Mesendoderm (in vitro differentiated cells): ENCODE results near the gene PRPSAP2.

ENCODE experiments used
- DNase-seq: peaks from one replicate; pipeline ENCODE4 v3.0.0; 2013
- H2AK5ac ChIP-seq: 2 replicates; pipeline ENCODE4 v1.6.1; 2013; ENCODE audit warnings: low read length, inconsistent platforms
- H2BK120ac ChIP-seq: 2 replicates; pipeline ENCODE4 v1.6.1; 2013; ENCODE audit warnings: low read depth, mild to moderate bottlenecking, low read length, moderate library complexity, mixed read lengths
- H2BK15ac ChIP-seq: replicated peaks from 2 replicates; pipeline ENCODE4 v1.6.1; 2013; ENCODE audit warnings: low read depth, mild to moderate bottlenecking, moderate library complexity
- H2BK5ac ChIP-seq: 2 replicates; pipeline ENCODE4 v1.6.1; 2013; ENCODE audit warnings: low read length, inconsistent platforms
- H3K18ac ChIP-seq: 2 replicates; pipeline ENCODE4 v1.6.1; 2013; ENCODE audit warnings: mild to moderate bottlenecking, low read length, mixed read lengths
- H3K23ac ChIP-seq: one replicate; pipeline ENCODE4 v1.6.1; 2013; ENCODE audit warnings: low read length
- H3K27ac ChIP-seq: 2 replicates; pipeline ENCODE4 v1.5.1; 2013; ENCODE audit warnings: low read depth, mild to moderate bottlenecking, inconsistent platforms, low read length, moderate library complexity
- H3K27me3 ChIP-seq: 2 replicates; pipeline ENCODE4 v1.6.1; 2013; ENCODE audit warnings: low read length, control low read depth, mild to moderate bottlenecking, inconsistent platforms; ENCODE audit not compliant: insufficient read depth, poor library complexity
- H3K36me3 ChIP-seq: 2 replicates; pipeline ENCODE4 v1.6.1; 2013; ENCODE audit warnings: low read length, inconsistent platforms; ENCODE audit not compliant: control insufficient read depth, insufficient read depth
- H3K4ac ChIP-seq: one replicate; pipeline ENCODE4 v1.6.1; 2013; ENCODE audit warnings: low read depth, mild to moderate bottlenecking, low read length, moderate library complexity
- H3K4me1 ChIP-seq: 2 replicates; pipeline ENCODE4 v1.6.1; 2013; ENCODE audit warnings: low read depth, low read length, inconsistent platforms; ENCODE audit not compliant: control insufficient read depth
- H3K4me2 ChIP-seq: 2 replicates; pipeline ENCODE4 v1.6.1; 2013; ENCODE audit warnings: low read length
- H3K4me3 ChIP-seq: 2 replicates; pipeline ENCODE4 v1.5.1; 2013; ENCODE audit warnings: mild to moderate bottlenecking, low read length
- H3K56ac ChIP-seq: one replicate; pipeline ENCODE4 v1.6.1; 2013; ENCODE audit warnings: low read length
- H3K79me1 ChIP-seq: 2 replicates; pipeline ENCODE4 v1.6.1; 2013; ENCODE audit warnings: low read length, inconsistent platforms
- H3K79me2 ChIP-seq: 2 replicates; pipeline ENCODE4 v1.6.1; 2013; ENCODE audit warnings: mild to moderate bottlenecking, low read length; ENCODE audit not compliant: control insufficient read depth, insufficient read depth
- H3K9ac ChIP-seq: 2 replicates; pipeline ENCODE4 v1.6.1; 2013; ENCODE audit warnings: low read length, inconsistent platforms
- H4K5ac ChIP-seq: one replicate; pipeline ENCODE4 v1.6.1; 2013; ENCODE audit warnings: low read length
- H4K8ac ChIP-seq: one replicate; pipeline ENCODE4 v1.6.1; 2013; ENCODE audit warnings: low read depth, mild to moderate bottlenecking, control low read depth, low read length, moderate library complexity
- WGBS: extraction: QIAGEN DNeasy Blood & Tissue Kit; methylation state at CpG from one replicate; pipeline ENCODE4 v1.1.7; 2013; ENCODE audit warnings: low lambda C conversion rate, missing lambda C conversion rate; ENCODE audit not compliant: insufficient coverage; ENCODE audit errors: extremely low coverage; 5-methylcytosine and 5-hydroxymethylcytosine counted together

The PRPSAP2 gene

DNA sequence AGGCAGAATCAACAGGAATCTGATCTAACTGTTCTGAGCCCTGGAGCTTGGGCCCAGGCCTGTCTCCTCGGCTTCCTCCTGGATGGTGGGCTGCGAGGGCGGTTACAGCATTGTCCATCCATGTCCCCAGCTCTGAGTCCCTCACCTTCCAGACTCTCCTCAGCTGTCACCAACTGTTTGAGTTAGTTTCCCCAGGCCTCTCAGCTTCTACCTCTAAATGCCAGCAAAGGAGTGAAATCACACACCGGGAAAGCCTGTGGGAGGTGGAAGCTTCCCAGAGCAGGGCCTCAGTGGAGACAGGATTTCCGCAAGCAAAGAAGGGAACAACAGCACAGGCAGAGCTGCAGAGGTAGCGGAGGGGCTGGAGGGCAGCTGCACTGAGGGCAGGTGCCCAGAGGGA is 9.4 kb upstream of the PRPSAP2 start:
- no peaks in the 10 kb centered on the region for H3K4me1 ChIP-seq
- no peaks in the 10 kb centered on the region for H3K79me1 ChIP-seq
- H3K56ac ChIP-seq = no peak overlapping the region
- no CpG with 5 or more reads among the region's 6 CpGs for WGBS
- no peaks in the 10 kb centered on the region for H3K79me2 ChIP-seq
- no peak overlapping the region for H4K8ac ChIP-seq
- no peak overlapping the region for H3K18ac ChIP-seq
- no peak for DNase-seq
- H2BK15ac ChIP-seq = no peak overlapping the region
- H3K4ac ChIP-seq = no peak overlapping the region
- H3K9ac ChIP-seq = no peak overlapping the region
- H3K23ac ChIP-seq = no peak overlapping the region
- H3K4me2 ChIP-seq = no peak overlapping the region
- no peak overlapping the region for H2BK5ac ChIP-seq
- no peak overlapping the region for H2AK5ac ChIP-seq
- no peak overlapping the region for H4K5ac ChIP-seq
- no peak overlapping the region for H2BK120ac ChIP-seq
- no peaks in the 10 kb centered on the region for H3K27me3 ChIP-seq
- H3K4me3 ChIP-seq = no peak overlapping the region
- no peak overlapping the region for H3K27ac ChIP-seq
- no peaks in the 10 kb centered on the region for H3K36me3 ChIP-seq

DNA sequence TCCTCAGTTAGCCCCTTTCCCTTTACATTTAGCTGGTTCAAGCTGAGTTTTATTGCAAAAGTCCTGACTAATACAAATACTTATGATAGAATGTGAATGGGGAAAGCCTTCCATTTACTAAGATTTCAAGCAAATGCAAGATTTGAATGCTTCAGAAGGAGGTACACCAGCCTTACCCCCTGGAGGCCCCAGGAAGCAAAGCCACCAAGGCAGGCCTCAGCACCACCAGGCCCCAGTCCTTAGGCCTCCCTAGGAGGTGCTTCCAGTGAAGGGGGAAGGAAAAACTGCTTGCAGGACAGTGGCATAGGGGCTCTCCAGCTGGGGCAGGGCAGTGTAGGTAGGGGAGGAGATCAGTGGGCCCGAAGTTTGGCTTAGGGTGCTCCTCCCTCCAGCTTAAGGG is 7.3 kb upstream of the PRPSAP2 start:
- WGBS = no CpG with 5 or more reads among the region's 1 CpG
- H3K27ac ChIP-seq = no peak overlapping the region

DNA sequence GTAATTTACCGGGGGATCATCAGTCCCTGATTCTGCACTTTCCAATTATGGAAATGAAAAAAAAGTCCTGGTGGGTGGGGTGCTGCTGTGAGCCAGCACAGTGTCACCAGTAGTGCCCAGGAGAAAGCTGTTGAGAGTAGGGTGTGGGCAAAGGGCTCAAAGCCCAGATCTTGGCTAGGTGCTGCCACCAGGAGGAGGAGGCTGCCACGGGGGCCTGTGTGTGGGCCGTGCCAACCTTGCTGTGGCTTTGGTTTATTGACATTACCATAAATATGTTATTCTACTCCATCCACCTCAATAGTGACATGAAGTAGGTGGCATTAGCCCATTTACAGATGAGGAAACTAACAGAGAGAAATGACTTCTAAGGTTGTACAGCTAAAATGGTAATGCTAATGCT is 6.7 kb upstream of the PRPSAP2 start:
- WGBS = no CpG with 5 or more reads among the region's 3 CpGs
- Histone ChIP-seq H3K4ac (no peak overlapping the region), H3K27me3 (no peaks in the 10 kb centered on the region), H3K36me3 (no peaks in the 10 kb centered on the region), H3K18ac (no peak overlapping the region), H2BK5ac (no peak overlapping the region), H3K79me1 (peaks cover 3% of the 10 kb centered on the region), H2BK120ac (no peak overlapping the region), H3K79me2 (no peaks in the 10 kb centered on the region), H2AK5ac (no peak overlapping the region), H2BK15ac (no peak overlapping the region), H3K23ac (no peak overlapping the region), H3K4me2 (no peak overlapping the region), H3K56ac (no peak overlapping the region), H3K4me1 (no peaks in the 10 kb centered on the region), H3K4me3 (no peak overlapping the region), H4K8ac (no peak overlapping the region), H3K27ac (no peak overlapping the region), H3K9ac (no peak overlapping the region), H4K5ac (no peak overlapping the region)
- no peak for DNase-seq

More for the DNA sequence above, 7.3 kb upstream of the PRPSAP2 start:
- no peak for DNase-seq
- Histone ChIP-seq H3K18ac (no peak overlapping the region), H2BK15ac (no peak overlapping the region), H3K23ac (no peak overlapping the region), H3K4ac (no peak overlapping the region), H3K27me3 (no peaks in the 10 kb centered on the region), H3K4me3 (no peak overlapping the region), H3K4me1 (no peaks in the 10 kb centered on the region), H2BK120ac (no peak overlapping the region), H3K4me2 (no peak overlapping the region), H4K8ac (no peak overlapping the region), H3K56ac (no peak overlapping the region), H3K79me1 (peaks cover 3% of the 10 kb centered on the region), H3K9ac (no peak overlapping the region), H3K79me2 (no peaks in the 10 kb centered on the region), H2BK5ac (no peak overlapping the region), H3K36me3 (no peaks in the 10 kb centered on the region), H4K5ac (no peak overlapping the region), H2AK5ac (no peak overlapping the region)

DNA sequence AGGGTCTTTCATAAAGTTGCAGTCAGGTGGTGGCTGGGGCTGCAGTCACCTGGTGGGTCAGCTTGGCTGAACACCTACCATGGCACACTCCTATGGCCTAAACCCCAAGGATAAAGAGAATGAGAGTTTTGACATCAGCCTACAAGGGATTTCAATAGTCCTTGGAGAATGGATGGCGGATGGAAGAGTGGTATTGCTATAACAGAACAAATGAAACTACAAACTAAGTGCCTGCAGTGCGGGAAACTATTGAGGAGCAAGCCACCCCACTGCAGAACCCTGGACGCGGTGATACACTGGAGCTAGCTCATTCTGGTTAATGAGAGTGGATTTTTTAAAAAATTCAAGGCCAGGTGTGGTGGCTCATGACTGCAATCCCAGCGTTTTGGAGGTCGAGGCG is 3.0 kb upstream of the PRPSAP2 start:
- Histone ChIP-seq H3K4me2 (no peak overlapping the region), H3K4ac (no peak overlapping the region), H3K79me2 (peaks cover 9% of the 10 kb centered on the region), H3K36me3 (no peaks in the 10 kb centered on the region), H2BK120ac (no peak overlapping the region), H3K56ac (no peak overlapping the region), H4K8ac (no peak overlapping the region), H4K5ac (no peak overlapping the region), H2BK15ac (no peak overlapping the region), H3K18ac (no peak overlapping the region), H2AK5ac (no peak overlapping the region), H3K23ac (no peak overlapping the region), H3K4me3 (no peak overlapping the region), H3K27me3 (no peaks in the 10 kb centered on the region), H3K4me1 (peaks cover 3% of the 10 kb centered on the region), H3K27ac (no peak overlapping the region), H2BK5ac (no peak overlapping the region), H3K79me1 (peaks cover 6% of the 10 kb centered on the region), H3K9ac (no peak overlapping the region)
- WGBS = no CpG with 5 or more reads among the region's 7 CpGs
- no peak for DNase-seq

DNA sequence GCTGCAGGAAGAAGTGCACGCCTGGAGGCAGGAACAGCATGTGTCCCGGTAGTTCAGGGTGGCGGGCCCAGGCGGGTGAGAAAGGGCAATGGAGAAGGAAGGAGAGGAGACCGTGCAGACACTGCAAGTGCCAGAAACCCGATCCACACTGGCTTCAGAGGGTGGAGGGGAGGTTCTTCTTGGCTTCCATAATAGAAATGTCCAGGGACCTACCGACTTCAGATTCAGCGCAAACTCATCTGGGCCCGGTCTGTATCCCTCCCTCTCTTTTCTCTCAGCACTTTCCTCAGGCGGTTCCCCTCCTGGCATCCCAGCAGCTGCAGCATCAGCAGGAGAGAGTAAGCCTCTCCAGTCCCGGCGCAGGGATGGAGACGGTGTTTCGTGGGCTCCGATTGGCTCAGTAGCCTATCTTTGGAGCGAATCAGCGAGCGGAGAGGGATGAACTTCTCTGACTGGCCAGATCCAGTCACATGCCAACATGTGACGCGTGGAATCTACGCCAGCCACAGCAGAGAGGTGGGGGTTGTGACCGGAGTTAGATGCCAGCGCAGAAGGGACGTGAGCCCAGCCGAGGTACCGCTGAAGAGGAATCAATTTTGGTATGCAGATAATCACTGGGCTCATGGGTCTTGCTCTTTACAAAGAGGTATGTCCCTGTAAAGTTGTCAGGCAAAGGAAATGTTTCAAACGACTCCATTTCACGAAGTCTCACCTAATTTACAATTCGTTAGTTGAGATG is 1.9 kb upstream of the PRPSAP2 start:
- Histone ChIP-seq H3K56ac (peak overlapping the region; percentile 92), H3K4me1 (peaks cover 3% of the 10 kb centered on the region), H2BK15ac (no peak overlapping the region), H3K27me3 (no peaks in the 10 kb centered on the region), H3K18ac (no peak overlapping the region), H3K79me1 (peaks cover 11% of the 10 kb centered on the region), H3K4me2 (peak overlapping the region; percentile 97), H3K4me3 (peak overlapping the region; percentile 88), H3K9ac (peak overlapping the region; percentile 86), H3K36me3 (no peaks in the 10 kb centered on the region), H2AK5ac (no peak overlapping the region), H2BK5ac (no peak overlapping the region), H3K79me2 (peaks cover 15% of the 10 kb centered on the region), H3K23ac (no peak overlapping the region), H3K27ac (peak overlapping the region; percentile 67), H2BK120ac (no peak overlapping the region), H4K5ac (peak overlapping the region; percentile 98), H3K4ac (no peak overlapping the region), H4K8ac (no peak overlapping the region)
- peak; percentile 99 for DNase-seq
- WGBS = no CpG with 5 or more reads among the region's 29 CpGs

DNA sequence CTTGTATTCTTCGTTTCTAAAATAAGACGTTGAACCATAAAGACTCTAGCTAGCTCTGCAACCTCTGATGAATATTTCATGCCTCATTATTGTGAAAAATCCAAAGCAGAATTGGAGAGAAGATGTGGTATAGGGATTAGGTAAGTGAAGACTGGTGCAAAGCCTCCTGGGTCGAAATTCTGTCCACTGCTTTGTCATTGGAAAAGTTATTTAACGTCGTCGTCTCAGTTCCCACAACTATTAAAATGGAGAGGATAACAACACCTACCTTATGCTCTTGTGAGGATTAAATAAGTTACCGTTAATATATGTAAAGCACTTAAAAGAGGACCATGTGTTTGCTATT is 1.4 kb upstream of the PRPSAP2 start:
- Histone ChIP-seq H3K79me1 (peaks cover 11% of the 10 kb centered on the region), H3K36me3 (no peaks in the 10 kb centered on the region), H3K27me3 (no peaks in the 10 kb centered on the region), H4K8ac (no peak overlapping the region), H2BK15ac (no peak overlapping the region), H3K56ac (peak overlapping the region; percentile 66), H4K5ac (peak overlapping the region; percentile 21), H2BK120ac (no peak overlapping the region), H3K27ac (no peak overlapping the region), H2BK5ac (no peak overlapping the region), H3K79me2 (peaks cover 15% of the 10 kb centered on the region), H3K4me3 (peak overlapping the region; percentile 59), H3K9ac (peak overlapping the region; percentile 59), H3K4me1 (peaks cover 3% of the 10 kb centered on the region), H3K4ac (no peak overlapping the region), H3K4me2 (peak overlapping the region; percentile 82), H2AK5ac (no peak overlapping the region), H3K23ac (no peak overlapping the region), H3K18ac (no peak overlapping the region)
- no peak for DNase-seq
- WGBS = no CpG with 5 or more reads among the region's 7 CpGs
